ENCODE measurements around the gene MARS1.

Gene MARS1

GRCh38 chr12:57553343-57554202, 65.7 kb downstream of the MARS1 start:
- no peak for DNase-seq

GRCh38 chr12:57554453-57554852, 66.6 kb downstream of the MARS1 start:
- DNase-seq = no peak

GRCh38 chr12:57554897-57555296, 67.0 kb downstream of the MARS1 start:
- no peak for DNase-seq

- no peak for DNase-seq
Observed at GRCh38 chr12:57558864-57559263, 71.0 kb downstream of the MARS1 start.

- DNase-seq = no peak
Observed at GRCh38 chr12:57560516-57560915, 72.6 kb downstream of the MARS1 start.

GRCh38 chr12:57561117-57561516, 73.2 kb downstream of the MARS1 start:
- peak; percentile 35 for DNase-seq

- DNase-seq = no peak
Observed at GRCh38 chr12:57563358-57563757, 75.5 kb downstream of the MARS1 start.

- no peak for DNase-seq
Observed at GRCh38 chr12:57564178-57564740, 76.4 kb downstream of the MARS1 start.
